ENCODE data around the gene MBTPS1. TPM values are rescaled to one million over a fixed set of nuclear protein-coding genes. Genes with fewer than 3 reads are reported as not detected.

MBTPS1 gene
- polyA plus RNA-seq, 1 donor from 2014 or later = 66.9 TPM

DNA sequence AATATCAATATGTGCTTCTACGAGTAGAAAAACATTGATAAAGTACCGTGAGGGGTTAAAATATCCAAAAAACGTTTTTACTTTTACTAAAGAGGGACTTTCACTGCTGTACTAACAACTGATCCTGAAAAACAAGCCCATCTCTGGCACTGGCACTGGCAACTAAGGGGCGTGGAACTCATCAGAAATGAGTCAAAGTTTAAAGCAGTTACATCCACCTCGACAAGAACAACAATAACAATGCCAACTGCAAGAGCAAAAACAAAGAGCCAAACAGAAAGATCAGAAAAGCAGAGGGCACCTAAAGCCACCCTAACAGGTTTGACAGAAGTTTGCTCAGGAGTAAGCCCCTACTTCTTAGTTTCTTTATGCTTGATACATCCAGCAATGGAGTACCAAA is 13.1 kb downstream of the MBTPS1 start:
- TF ChIP-seq EZH2 (IDR thresholded peaks at IDR 0.05; ENCODE audit: borderline replicate concordance, insufficient read depth, low read length, poor library complexity, severe bottlenecking) = no peak
- TF ChIP-seq POLR2AphosphoS5 (IDR thresholded peaks at IDR 0.05) = no peak
- TF ChIP-seq EP300 (conservative IDR thresholded peaks at IDR 0.05; ENCODE audit: poor library complexity, severe bottlenecking) = no peak
- TF ChIP-seq, protein P1, sequence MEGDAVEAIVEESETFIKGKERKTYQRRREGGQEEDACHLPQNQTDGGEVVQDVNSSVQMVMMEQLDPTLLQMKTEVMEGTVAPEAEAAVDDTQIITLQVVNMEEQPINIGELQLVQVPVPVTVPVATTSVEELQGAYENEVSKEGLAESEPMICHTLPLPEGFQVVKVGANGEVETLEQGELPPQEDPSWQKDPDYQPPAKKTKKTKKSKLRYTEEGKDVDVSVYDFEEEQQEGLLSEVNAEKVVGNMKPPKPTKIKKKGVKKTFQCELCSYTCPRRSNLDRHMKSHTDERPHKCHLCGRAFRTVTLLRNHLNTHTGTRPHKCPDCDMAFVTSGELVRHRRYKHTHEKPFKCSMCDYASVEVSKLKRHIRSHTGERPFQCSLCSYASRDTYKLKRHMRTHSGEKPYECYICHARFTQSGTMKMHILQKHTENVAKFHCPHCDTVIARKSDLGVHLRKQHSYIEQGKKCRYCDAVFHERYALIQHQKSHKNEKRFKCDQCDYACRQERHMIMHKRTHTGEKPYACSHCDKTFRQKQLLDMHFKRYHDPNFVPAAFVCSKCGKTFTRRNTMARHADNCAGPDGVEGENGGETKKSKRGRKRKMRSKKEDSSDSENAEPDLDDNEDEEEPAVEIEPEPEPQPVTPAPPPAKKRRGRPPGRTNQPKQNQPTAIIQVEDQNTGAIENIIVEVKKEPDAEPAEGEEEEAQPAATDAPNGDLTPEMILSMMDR (IDR thresholded peaks at IDR 0.05; ENCODE audit: poor library complexity, severe bottlenecking) = no peak
- H3K9me3 ChIP-seq (ENCODE audit: low read length) = no peaks in the 10 kb centered on the region
- no peaks in the 10 kb centered on the region for H3K9me2 ChIP-seq (ENCODE audit: insufficient read depth, low read length)
- no peaks in the 10 kb centered on the region for H3F3A ChIP-seq (ENCODE audit: insufficient read depth, low read length, poor library complexity, severe bottlenecking)
- H3K4me3 ChIP-seq (ENCODE audit: low read length) = no peak overlapping the region
- H3K9ac ChIP-seq (ENCODE audit: low read length) = no peak overlapping the region
- H3K27ac ChIP-seq (ENCODE audit: low read length) = no peak overlapping the region
- H3K27me3 ChIP-seq (ENCODE audit: insufficient read depth, low read depth, low read length) = no peaks in the 10 kb centered on the region
- no peak overlapping the region for H3K4me2 ChIP-seq (ENCODE audit: low read length)
- H2AFZ ChIP-seq (ENCODE audit: low read depth, low read length) = no peak overlapping the region
- no peaks in the 10 kb centered on the region for H3K36me3 ChIP-seq (ENCODE audit: insufficient read depth, low read length)
- no peaks in the 10 kb centered on the region for H4K20me1 ChIP-seq (ENCODE audit: insufficient read depth)
- H3K79me2 ChIP-seq (replicated peaks; ENCODE audit: insufficient read depth, low read length) = peaks cover 46% of the 10 kb centered on the region

DNA sequence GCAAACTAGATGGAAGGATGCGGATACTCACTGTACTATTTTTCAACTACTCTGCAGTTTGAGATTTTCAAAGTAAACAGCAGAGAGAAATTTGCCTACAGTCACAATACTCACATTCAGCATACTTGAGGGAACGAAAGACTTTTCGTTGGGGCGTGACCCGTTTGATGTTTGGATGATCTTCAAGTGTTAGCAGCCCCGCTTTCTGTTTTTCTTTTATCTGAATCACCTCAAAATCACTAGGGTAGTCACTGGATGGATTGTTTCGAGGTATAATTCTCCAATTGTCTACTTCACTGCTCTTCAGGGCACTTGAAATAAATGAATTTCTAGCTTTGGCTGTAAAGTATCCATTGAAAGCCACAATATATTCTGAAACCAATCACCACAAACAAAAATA is 17.8 kb downstream of the MBTPS1 start:
- no peak overlapping the region for H3K4me2 ChIP-seq (ENCODE audit: low read length)
- H3K4me3 ChIP-seq (ENCODE audit: low read length) = no peak overlapping the region
- H3K27me3 ChIP-seq (ENCODE audit: insufficient read depth, low read depth, low read length) = no peaks in the 10 kb centered on the region
- H2AFZ ChIP-seq (ENCODE audit: low read depth, low read length) = no peak overlapping the region
- no peaks in the 10 kb centered on the region for H3F3A ChIP-seq (ENCODE audit: insufficient read depth, low read length, poor library complexity, severe bottlenecking)
- H3K79me2 ChIP-seq (replicated peaks; ENCODE audit: insufficient read depth, low read length) = peaks cover 11% of the 10 kb centered on the region
- no peak overlapping the region for H3K9ac ChIP-seq (ENCODE audit: low read length)
- H3K27ac ChIP-seq (ENCODE audit: low read length) = no peak overlapping the region
- H3K36me3 ChIP-seq (ENCODE audit: insufficient read depth, low read length) = peaks cover 15% of the 10 kb centered on the region
- H3K9me2 ChIP-seq (ENCODE audit: insufficient read depth, low read length) = no peaks in the 10 kb centered on the region
- H3K9me3 ChIP-seq (ENCODE audit: low read length) = no peaks in the 10 kb centered on the region
- TF ChIP-seq POLR2AphosphoS5 (IDR thresholded peaks at IDR 0.05) (no peak), SMC3 (conservative IDR thresholded peaks at IDR 0.05; ENCODE audit: poor library complexity) (no peak), EZH2 (IDR thresholded peaks at IDR 0.05; ENCODE audit: borderline replicate concordance, insufficient read depth, low read length, poor library complexity, severe bottlenecking) (no peak)
- TF ChIP-seq, protein P2, sequence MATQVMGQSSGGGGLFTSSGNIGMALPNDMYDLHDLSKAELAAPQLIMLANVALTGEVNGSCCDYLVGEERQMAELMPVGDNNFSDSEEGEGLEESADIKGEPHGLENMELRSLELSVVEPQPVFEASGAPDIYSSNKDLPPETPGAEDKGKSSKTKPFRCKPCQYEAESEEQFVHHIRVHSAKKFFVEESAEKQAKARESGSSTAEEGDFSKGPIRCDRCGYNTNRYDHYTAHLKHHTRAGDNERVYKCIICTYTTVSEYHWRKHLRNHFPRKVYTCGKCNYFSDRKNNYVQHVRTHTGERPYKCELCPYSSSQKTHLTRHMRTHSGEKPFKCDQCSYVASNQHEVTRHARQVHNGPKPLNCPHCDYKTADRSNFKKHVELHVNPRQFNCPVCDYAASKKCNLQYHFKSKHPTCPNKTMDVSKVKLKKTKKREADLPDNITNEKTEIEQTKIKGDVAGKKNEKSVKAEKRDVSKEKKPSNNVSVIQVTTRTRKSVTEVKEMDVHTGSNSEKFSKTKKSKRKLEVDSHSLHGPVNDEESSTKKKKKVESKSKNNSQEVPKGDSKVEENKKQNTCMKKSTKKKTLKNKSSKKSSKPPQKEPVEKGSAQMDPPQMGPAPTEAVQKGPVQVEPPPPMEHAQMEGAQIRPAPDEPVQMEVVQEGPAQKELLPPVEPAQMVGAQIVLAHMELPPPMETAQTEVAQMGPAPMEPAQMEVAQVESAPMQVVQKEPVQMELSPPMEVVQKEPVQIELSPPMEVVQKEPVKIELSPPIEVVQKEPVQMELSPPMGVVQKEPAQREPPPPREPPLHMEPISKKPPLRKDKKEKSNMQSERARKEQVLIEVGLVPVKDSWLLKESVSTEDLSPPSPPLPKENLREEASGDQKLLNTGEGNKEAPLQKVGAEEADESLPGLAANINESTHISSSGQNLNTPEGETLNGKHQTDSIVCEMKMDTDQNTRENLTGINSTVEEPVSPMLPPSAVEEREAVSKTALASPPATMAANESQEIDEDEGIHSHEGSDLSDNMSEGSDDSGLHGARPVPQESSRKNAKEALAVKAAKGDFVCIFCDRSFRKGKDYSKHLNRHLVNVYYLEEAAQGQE (IDR thresholded peaks at IDR 0.05; ENCODE audit: borderline replicate concordance) = no peak
- H4K20me1 ChIP-seq (ENCODE audit: insufficient read depth) = no peaks in the 10 kb centered on the region

DNA sequence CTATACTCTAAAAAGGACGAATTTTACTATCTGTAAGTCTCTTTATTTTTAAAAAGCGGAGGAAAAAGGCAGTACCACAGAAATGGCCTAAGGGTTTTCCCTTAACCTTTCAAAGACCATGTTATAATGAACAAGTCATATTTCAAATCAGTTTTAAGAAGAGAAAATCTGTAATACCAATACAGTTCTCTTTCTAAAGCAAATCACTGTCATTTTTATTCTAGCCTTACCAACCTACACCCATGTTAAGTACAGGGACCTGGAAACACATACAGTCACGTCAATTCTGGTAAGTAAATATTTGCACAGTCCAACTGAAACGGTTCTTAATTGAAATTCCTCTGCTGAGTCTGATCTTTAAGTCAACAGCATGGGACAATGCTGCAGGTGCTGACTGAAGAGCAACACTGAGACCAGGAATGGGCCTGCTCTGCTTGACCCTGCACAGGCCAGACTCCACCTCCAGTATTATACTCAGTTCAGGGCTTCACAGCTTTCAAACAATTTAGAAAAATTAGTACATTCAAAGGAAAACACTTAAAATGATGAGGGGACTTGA is 20.2 kb downstream of the MBTPS1 start:
- Histone ChIP-seq H3K27ac (ENCODE audit: low read length) (no peak overlapping the region), H3K4me2 (ENCODE audit: low read length) (no peak overlapping the region), H3F3A (ENCODE audit: insufficient read depth, low read length, poor library complexity, severe bottlenecking) (no peaks in the 10 kb centered on the region), H4K20me1 (ENCODE audit: insufficient read depth) (no peaks in the 10 kb centered on the region), H3K4me3 (ENCODE audit: low read length) (no peak overlapping the region), H3K9me3 (ENCODE audit: low read length) (no peaks in the 10 kb centered on the region), H2AFZ (ENCODE audit: low read depth, low read length) (no peak overlapping the region), H3K9ac (ENCODE audit: low read length) (no peak overlapping the region), H3K36me3 (ENCODE audit: insufficient read depth, low read length) (peaks cover 15% of the 10 kb centered on the region), H3K9me2 (ENCODE audit: insufficient read depth, low read length) (no peaks in the 10 kb centered on the region), H3K27me3 (ENCODE audit: insufficient read depth, low read depth, low read length) (no peaks in the 10 kb centered on the region), H3K79me2 (replicated peaks; ENCODE audit: insufficient read depth, low read length) (no peaks in the 10 kb centered on the region)
- no peak for TF ChIP-seq MXI1 (conservative IDR thresholded peaks at IDR 0.05; ENCODE audit: poor library complexity, severe bottlenecking)
- TF ChIP-seq, protein P2 (IDR thresholded peaks at IDR 0.05; ENCODE audit: borderline replicate concordance) = no peak
- no peak for TF ChIP-seq EP300 (conservative IDR thresholded peaks at IDR 0.05; ENCODE audit: poor library complexity, severe bottlenecking)
- TF ChIP-seq SMC3 (conservative IDR thresholded peaks at IDR 0.05; ENCODE audit: poor library complexity) = no peak
- TF ChIP-seq, protein P1 (IDR thresholded peaks at IDR 0.05; ENCODE audit: poor library complexity, severe bottlenecking) = no peak
- no peak for TF ChIP-seq EZH2 (IDR thresholded peaks at IDR 0.05; ENCODE audit: borderline replicate concordance, insufficient read depth, low read length, poor library complexity, severe bottlenecking)
- no peak for TF ChIP-seq TAF1 (IDR thresholded peaks at IDR 0.05; ENCODE audit: low read depth)
- no peak for TF ChIP-seq RAD21 (conservative IDR thresholded peaks at IDR 0.05)
- TF ChIP-seq POLR2AphosphoS5 (IDR thresholded peaks at IDR 0.05) = no peak

Data from neural cell (in vitro differentiated cells).